ENCODE results near the gene AOPEP.

Gene AOPEP

DNA sequence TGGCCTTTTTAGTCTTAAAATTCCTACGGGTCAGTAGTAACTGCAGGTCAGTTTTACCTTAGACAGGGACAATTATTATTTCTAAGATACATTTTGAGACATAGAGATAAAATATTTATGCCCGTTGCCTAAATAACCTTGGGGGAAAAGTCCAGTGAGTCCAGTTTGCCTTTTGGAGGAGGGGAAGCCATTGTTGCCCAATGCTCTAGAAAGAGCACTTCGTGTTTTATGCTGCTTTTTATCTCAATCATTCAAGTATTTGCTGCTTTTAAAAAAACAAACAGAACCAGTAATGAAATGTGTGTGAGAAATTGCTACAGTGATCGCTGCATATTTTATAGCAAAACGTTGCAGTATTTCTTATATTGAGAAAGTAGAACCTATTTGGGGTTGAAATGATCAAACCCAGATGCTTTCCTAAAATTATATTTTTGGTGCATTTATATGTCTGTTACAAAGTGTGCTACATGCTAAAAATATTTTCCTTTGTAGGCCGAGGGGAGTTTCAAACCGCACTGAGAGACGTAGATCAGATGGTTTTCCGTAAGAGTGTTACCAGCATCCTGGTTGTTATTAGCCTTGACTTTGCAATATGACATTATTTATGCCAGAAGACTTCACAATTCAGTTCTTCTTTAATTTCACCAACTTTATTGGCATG lies 266.8 kb downstream of the AOPEP start:
- DNase-seq (ENCODE audit: low spot score): no peak

GRCh38 chr9:94993821-94994165 lies 267.3 kb downstream of the AOPEP start:
- no peak for DNase-seq (ENCODE audit: low spot score)

GRCh38 chr9:94995048-94995693 lies 268.7 kb downstream of the AOPEP start:
- DNase-seq (ENCODE audit: low spot score): no peak

DNA sequence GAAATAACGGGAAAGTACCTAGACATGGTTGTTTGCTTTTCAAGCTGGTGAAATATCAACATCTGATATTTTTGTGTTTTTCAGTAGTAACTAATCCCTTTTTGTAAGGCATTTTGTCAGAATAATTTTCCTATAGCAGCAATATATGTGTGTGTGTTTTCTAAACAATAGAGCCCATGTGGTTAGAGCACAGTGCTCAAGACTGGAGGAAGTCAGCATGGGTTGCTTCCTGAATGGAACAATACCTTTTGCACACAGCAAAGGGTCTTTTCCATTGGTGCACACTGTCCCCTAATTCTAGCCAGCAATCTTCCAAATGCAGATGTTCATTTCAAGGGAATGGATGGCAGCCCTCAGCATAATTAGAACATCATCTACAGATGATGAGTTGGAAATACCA lies 270.1 kb downstream of the AOPEP start:
- no peak for DNase-seq (ENCODE audit: low spot score)

- DNase-seq (ENCODE audit: low spot score): no peak
Measured at GRCh38 chr9:94997727-94998126, 271.2 kb downstream of the AOPEP start.

- DNase-seq (ENCODE audit: low spot score): no peak
Measured at GRCh38 chr9:94999832-95000231, 273.3 kb downstream of the AOPEP start.

DNA sequence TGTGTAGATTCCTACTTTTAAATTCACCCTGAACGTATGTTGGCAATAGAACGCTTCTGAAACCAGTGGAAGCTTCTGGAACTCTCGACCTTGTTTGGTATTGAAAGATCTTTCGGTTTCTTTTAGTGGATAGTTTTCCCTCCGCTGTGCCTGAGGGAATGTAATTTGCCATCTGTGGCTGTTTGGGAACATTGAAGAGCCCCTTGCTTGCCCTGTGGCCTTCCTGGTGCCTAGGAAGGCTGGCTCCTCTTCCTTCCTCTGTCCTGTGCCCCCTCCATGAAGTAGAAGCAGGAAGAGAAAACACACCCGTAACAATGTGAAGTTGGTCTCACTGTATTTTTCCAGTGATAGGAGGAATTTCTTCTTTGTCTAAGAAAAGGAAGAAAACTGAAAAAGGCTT lies 274.3 kb downstream of the AOPEP start:
- no peak for DNase-seq (ENCODE audit: low spot score)

DNA sequence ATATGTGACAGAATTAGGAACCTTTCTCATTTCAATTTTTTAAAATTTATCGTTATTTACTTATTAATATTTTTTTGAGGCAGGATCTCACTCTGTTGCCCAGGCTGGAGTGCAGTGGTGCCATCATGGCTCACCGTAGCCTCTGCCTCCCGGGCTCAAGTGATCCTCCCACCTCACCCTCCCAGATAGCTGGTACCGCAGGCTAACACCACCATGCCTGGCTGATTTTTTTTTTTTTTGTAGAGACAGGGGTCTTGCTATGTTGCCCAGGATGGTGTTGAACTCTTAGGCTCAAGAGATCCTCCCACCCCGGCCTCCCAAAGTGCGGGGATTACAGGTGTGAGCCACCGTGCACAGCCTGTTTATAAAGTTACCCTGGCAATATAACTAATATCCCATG lies 275.2 kb downstream of the AOPEP start:
- no peak for DNase-seq (ENCODE audit: low spot score)

- DNase-seq (ENCODE audit: low spot score): peak; percentile 58
Measured at GRCh38 chr9:95003689-95004410, 277.4 kb downstream of the AOPEP start.

- DNase-seq (ENCODE audit: low spot score): peak; percentile 48
Measured at GRCh38 chr9:95004411-95005277, 278.1 kb downstream of the AOPEP start.

DNA sequence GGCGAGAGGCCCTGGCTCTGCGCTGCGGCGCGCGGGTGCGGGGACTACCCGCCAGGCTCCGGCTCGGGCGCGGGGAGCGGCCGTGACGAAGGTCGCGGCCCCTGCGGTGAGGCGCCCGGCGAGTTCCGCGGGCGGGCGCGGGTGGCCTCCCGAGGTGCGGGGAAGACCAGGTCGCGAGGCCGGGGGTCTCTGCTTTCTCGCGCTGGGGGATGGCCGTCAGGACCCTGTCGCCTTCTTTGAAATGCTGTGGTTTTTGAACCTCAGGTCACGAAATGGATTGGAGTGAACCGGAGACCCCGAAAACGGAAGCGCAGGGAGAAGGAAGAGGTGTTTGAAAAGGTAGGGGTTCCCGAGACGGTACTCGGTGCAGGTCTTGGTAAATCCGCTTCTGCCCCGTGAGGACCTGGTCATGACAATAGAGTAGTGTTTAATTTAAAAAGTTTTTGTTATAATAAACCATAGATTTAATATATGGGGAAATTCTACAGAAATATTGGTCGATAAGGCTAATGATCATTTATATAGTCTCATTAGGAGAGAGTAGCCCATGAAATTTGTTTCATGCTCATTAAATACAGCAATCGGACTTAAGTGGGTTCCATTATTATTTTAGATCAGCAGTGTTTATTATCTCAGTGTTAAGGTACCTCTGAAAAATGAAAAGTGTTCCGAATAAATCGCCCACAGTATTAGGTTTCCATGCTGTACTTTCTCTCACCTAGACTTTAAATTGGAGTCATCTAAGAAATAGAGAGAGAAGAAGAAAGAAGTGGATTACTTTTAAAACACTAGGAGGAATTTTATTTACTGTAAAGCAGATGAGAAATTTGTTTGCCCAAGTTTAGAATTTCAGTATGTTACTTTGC lies 279.0 kb downstream of the AOPEP start:
- no peak for DNase-seq (ENCODE audit: low spot score)

- DNase-seq (ENCODE audit: low spot score): no peak
Measured at GRCh38 chr9:95007226-95007869, 280.8 kb downstream of the AOPEP start.

DNA sequence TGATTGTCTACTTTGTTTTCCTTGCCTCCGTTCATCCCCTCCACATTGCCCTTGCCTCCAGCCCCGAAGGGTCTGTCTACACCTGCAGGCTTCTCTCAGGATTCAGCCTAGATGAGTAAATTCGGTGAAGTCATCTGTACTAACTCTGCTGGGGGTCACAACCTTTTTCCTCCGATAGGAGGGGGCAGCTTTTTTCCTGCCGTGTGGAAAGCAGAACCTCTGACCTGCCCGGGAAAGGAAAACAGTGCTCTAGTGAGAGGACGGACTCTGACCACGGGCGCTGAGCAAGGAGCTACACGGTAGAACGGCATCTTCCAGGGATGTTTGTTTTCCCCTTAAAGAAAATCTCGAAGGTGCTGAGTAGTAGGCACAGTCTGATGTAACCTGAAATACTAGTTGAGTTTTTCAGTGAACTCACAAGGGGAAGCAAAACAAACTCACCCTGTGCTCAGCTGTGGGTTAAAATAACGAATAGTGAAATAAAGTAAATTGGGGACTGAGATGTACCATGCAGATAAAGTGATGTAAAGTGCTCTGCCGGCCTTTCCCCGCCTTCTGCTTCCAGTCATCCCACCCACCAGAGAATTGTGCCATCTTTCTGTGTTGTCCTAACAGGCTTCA lies 281.8 kb downstream of the AOPEP start:
- no peak for DNase-seq (ENCODE audit: low spot score)

GRCh38 chr9:95009459-95009858 lies 283.0 kb downstream of the AOPEP start:
- no peak for DNase-seq (ENCODE audit: low spot score)

GRCh38 chr9:95010431-95010838 lies 283.9 kb downstream of the AOPEP start:
- no peak for DNase-seq (ENCODE audit: low spot score)

- no peak for DNase-seq (ENCODE audit: low spot score)
Measured at GRCh38 chr9:95012035-95012708, 285.7 kb downstream of the AOPEP start.

DNA sequence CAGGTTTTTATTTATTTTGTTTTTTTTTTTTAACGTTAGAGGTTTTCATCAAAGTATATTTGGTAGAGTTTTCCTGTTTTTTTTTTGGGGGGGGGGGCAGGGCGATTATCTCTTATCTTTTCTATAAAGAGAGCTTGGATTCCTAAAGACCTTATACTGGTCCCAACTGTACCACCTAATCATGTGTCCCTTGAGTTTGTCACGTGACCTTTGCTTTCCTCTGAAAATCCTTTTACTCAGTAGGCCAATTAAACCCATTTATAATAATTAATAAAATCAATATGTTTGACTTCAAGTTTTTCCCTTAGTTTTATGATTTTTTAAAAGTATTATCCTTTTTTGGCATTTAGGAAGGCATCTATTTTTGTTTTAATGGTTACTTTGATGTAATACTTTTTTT lies 286.4 kb downstream of the AOPEP start:
- DNase-seq (ENCODE audit: low spot score): no peak

DNA sequence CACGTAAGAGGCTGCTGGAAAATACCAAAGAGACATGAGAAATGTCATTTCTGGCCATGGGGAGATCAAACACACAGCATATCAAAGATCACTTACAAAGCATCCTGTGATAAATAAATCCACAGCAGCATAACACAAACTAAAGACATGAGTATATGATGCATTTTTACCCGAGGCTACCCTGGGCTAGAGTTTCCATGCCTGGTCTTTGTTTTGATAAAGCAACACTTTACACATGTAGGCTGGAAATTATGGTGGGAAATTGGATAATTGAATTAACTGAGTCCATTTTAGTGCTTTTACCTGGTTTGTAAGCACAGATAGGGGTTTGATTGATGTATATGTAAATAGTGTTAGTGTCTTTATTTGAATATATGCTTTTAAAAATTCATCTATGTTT lies 288.4 kb downstream of the AOPEP start:
- DNase-seq (ENCODE audit: low spot score): no peak

DNA sequence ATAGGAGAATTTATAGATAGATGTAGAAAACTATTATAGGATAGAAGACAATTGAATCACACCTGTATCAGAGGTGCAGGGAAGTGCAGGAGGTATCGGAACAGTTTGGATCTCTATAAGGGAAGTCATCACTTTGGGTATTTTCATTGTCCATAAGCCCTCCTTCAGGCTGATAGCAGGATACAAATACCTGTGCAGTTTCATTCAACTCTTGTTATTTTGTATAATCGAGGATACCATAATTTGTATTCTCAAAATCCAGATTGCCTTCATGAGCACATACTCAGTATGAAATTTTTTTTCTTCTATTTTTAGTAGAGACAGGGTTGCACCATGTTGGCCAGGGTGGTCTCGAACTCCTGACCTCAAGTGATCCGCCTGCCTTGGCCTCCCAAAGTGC lies 289.1 kb downstream of the AOPEP start:
- DNase-seq (ENCODE audit: low spot score): no peak

DNA sequence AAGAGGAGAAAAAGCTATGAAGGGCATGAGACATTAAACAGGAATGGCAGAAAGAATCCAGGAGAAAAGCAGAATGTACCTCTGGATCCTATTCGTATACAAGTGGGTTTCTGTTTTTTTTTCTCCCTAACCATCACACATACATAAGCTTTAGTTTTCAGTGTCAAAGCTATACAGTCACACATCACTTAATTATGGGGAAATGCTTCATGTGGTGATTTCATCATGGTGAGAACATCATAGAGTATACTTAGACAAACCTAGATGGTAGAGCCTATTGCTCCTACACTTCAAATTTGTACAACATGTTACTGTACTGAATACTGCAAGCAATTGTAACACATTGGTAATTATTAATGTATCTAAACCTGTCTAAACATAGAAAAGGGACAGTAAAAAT lies 290.6 kb downstream of the AOPEP start:
- DNase-seq (ENCODE audit: low spot score): no peak
